HG03439 (cell line): ENCODE measurements around the gene FOXK2.

Experiments used
- ATAC-seq: cut with Tn5 transposase; IDR thresholded peaks from one replicate; pipeline ENCODE4 v1.9.1; 2021; ENCODE audit warnings: mild to moderate bottlenecking, moderate library complexity; ENCODE audit not compliant: unreplicated experiment

FOXK2 gene

DNA sequence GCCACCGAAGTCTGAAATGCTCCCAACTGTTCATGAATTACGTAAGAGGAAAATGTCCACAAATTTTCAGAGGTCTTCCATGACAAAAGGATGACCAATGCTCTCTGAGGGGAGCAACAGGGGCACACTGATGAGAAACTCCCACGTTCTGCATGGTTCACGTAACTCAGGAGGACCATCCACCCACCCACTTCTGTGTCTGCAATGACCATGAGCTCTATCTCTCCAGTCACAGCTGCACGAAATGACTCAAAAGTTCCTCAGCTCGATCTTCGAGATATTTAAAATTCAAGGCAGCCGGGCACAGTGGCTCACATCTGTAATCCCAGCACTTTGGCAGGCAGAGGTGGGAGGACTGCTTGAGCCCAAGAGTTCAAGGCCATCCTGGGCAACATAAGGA, 112.9 kb downstream of the FOXK2 start:
- peak; percentile 65 for ATAC-seq

DNA sequence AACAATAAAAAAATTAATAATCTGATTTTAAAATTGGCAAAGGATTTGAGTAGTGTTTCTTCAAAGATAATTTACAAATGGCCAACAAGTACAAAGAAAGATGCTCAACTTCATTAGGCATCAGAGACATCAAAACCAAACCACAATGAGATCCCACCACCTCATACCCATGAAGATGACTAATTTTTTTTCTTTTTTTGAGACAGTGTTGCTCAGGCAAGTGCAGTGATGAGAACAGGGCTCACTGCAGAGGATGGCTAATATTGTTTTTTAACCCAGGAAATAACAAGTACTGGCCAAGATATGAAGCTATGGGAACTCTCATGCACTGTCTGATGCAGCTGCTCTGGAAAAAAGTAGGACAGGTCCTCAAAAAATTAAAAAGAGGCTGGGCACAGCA, 113.8 kb downstream of the FOXK2 start:
- ATAC-seq: no peak

GRCh38 chr17:82636626-82637598, 117.4 kb downstream of the FOXK2 start:
- no peak for ATAC-seq

DNA sequence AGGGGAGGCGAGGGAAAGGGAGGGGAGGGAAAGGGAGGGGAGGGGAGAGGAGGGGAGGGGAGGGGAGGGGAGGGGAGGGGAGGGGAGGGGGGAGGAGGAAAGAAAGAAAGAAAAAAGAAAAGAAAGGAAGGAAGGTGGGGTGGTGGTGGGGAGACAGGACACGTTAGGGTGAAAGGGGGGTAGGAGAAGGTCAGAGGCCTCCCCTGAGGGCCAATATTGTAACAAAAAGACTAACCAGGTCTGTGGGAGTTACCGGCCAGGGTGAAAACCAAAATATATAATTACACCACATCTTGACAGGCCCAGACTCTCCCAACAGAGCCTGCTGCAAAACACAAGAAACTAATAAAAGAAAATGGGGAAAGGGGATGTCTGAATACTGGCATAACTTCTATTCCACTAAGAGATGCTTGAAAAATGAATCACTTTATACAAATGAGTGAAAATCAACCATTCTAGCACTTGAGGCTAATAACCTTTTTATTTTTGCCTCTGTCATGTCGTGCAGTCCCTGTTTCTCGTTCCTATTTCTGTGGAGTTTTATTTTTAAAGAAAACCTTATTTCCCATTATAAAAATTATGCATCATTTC, 118.7 kb downstream of the FOXK2 start:
- ATAC-seq: no peak

GRCh38 chr17:82639628-82640027, 120.1 kb downstream of the FOXK2 start:
- ATAC-seq: no peak

DNA sequence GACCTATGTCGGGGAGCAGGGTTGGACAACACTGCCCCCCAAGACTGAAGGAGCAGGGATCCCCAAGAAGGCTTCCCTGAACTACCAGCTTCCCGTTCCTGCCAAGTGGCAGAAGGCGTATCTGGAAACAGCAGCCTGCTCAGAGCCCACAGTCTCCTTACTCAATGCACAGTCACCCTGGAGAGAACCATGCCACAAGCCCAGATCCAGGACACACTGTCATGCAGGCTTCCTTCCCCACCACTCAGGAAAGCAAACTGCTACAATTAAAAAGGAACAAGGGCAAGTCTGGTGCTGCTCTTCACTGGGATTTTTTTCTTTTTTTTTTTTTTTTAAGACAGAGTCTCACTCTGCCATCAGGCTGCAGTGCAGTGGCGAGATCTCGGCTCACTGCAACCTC, 120.5 kb downstream of the FOXK2 start:
- ATAC-seq: no peak

GRCh38 chr17:82642022-82642421, 122.5 kb downstream of the FOXK2 start:
- no peak for ATAC-seq

DNA sequence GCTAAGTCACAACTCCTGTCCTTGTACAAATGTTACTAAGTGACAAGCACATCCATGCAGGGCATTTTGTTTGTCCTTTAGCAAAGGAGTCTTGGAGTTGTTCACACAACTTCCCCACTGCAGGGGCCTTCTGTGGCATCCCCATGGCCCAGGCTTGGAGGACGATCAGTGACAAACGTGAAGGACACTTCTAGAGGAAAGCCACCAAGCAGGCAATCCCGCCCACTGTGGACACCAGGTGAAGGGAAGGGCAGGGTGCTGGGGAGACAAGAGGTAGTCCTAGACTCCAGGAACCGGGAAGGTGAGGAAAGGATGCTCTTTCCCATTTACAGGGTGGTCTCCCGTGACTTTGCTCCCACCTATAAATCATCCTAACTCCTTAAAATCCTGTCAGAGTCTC, 124.6 kb downstream of the FOXK2 start:
- ATAC-seq: no peak

- ATAC-seq: no peak
Measured at GRCh38 chr17:82645516-82645915, 126.0 kb downstream of the FOXK2 start.

GRCh38 chr17:82647593-82648164, 128.1 kb downstream of the FOXK2 start:
- peak; percentile 31 for ATAC-seq

DNA sequence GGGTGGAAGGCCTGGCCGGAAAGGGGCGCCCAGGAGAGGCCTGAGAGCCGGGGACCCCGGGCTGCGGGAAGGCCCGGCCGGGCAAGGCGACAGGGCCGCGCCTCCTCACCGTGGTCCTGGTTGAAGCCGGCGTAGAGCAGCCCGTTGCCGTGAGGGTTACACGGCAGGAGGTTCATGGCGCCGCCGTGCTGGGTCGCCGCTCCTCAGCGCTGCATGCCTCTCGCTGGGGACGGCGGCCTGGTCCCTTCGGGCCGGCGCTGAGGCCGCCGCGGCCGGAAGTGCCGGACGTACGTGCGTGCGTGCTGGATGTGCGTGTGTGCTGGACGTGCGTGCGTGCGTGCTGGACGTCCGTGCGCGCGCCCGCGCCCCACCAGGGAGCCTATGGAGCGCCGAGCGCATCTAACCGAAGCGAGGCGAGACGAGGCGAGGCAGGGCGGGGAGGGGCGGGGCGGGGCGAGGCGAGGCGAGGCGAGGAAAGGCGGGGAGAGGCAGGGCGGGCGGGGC, 128.7 kb downstream of the FOXK2 start, which contains the start of gene WDR45B:
Gene WDR45B, minus strand, starts transcription at position 280 of the 504 bp plus-strand sequence. Its CDS starts 104 bp downstream, at position 176.
- peak; percentile 74 for ATAC-seq

- no peak for ATAC-seq
Measured at GRCh38 chr17:82648742-82649331, 129.3 kb downstream of the FOXK2 start.

DNA sequence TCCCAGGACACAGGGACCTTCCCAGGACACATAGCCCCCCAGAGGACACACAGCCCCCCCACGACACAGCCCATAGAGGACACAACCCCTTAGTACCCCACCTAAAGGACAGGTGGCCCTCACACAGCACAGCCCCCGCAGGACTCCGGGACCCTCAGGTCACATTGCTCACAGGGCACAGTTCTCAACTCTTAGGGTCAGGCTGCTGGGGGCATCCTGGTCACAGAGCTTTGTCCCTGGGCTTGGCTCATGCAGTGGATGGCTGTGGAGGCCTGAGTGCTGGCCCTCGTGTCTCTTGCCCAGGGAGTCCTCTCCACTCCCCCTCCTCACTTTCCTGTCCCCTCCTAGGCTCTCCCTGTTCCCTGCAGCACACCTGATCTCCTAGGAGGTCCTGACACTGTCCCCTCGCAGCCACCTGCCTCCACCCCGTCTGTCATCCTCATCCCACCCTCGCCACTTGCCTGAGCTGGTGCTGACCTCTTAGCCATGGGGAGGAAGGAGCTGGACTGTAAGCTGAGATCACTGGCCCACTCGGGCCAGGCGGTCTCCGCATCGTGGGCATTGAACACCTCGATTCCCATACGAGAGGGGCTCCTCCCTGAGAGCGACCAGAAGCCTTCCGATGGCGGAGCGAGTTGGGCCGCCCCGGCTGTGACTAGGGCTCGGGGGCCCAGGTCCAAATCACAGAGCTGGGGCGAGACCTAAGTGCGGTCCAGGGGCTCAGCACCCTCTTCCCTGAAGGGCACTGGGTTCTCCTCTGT, 130.1 kb downstream of the FOXK2 start:
- ATAC-seq: no peak

DNA sequence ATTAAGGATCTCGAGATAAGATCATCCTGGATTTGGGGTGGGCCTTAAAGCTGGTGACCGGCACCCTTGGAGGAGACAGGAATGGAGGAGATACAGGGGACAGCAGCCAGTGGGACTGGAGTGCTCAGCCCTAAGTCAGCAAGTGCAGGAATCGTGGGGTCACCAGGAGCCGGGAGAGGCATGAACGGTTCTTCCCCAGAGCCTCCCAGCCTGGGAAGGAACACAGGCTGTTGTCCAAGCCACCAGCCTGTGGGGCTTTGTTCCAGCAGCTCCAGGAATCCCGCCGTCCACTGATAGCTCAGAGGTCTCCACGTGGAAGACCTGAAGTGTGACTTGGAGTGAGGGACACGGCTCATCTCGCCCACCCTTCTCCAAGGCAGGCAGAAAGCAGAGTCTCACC, 131.2 kb downstream of the FOXK2 start:
- ATAC-seq: no peak

GRCh38 chr17:82653651-82654528, 134.4 kb downstream of the FOXK2 start:
- ATAC-seq: no peak
